Measurements from ENCODE around the gene TNFRSF6B.

Gene TNFRSF6B

DNA sequence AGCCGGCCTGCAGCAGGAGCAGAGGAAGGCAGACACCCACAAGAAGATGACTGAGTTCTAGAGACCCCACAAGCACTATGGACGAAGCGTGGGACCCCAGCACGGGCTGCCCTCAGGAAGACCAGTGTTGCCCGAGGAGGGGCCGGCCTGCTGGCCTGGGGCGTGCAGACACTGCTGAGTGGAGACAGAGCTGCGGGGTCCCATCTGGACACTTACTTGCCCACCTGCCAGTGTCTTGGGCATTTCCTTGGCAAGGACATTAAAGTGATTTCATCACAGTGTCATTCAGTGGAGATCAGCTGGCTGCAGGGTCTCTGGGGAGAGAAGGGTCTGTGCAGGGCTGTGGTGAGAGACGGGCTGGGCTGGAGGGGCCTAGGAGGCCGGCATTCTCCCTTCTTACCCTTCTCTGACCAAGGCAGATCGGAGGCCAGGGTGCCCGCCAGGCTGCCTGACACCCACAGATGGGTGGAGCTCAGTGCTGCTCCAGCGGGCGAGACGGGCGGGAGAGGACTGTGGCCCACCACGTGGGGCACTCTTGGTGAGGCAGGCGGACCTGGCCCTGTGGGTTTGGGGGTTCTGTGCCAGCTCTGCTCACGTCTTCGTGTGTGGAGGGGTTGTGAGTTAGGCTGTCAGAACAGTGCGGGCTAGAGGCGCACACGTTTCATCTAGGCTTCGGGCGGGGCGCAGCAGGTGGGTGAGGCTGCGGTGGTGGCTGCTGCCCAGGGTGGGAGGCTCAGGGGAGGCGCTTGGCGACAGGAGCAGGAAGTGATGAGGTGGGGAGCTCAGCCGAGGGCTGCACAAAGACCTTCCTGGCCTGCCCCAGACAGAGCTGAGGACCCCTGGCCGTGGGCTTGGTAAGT is 39.6 kb downstream of the TNFRSF6B start, which contains the start of gene LIME1:
TSS of gene LIME1 (plus strand) at position 806 of the 860 bp plus-strand sequence. CDS start 886 bp downstream, outside the sequence.
- DNase-seq (ENCODE audit: low read depth in 2 of 2, low spot score in 1 of 2), result peak in 1 of 2 donors; percentile 61

DNA sequence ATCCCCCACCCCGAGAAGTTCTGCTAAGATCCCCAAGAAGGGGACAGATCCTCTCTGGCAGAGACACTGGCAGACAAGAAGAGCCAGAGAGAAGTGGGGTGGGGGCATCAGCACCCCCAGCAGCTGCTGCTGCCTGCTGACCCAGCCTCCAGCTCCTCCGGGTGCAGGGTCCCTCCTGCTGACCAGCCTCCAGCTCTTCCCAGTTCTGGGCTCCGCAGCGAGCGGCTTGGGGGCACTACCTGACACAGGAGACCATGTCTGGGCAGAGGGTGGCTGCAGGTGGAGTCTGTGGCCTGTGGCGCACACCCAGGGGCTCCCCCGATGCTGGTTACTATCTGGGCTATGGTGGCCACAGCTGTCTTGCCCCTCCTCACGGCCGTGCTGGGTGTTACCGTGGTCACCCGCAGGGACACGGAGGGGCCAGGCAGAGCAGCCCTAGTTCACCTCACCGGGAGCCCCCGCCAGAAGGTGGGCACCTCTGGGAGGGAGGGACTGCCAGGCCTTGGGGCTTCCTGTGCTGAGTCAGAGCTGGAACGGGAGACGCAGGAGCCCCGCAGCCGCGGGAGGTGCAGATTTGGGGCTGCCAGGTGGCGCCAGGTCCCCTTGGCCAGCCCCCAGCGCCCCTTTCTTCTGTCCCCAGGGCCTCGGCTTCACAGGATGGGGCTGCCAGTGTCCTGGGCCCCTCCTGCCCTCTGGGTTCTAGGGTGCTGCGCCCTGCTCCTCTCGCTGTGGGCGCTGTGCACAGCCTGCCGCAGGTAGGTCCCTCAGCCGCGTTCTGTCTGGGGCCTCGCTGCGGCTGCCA is 40.6 kb downstream of the TNFRSF6B start:
- no peak for DNase-seq (ENCODE audit: low read depth in 2 of 2, low spot score in 1 of 2)

DNA sequence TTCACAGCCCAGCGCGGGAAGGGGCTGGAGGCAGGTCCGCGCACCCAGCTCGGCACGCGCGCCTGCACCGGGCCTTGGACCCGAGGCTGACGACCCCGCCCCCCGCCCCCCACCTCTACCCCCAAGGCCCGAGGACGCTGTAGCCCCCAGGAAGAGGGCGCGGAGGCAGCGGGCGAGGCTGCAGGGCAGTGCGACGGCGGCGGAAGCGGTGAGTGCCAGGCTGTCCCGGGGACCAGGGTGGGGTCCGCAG is 41.2 kb downstream of the TNFRSF6B start:
- DNase-seq (ENCODE audit: low read depth in 2 of 2, low spot score in 1 of 2), result no peak

DNA sequence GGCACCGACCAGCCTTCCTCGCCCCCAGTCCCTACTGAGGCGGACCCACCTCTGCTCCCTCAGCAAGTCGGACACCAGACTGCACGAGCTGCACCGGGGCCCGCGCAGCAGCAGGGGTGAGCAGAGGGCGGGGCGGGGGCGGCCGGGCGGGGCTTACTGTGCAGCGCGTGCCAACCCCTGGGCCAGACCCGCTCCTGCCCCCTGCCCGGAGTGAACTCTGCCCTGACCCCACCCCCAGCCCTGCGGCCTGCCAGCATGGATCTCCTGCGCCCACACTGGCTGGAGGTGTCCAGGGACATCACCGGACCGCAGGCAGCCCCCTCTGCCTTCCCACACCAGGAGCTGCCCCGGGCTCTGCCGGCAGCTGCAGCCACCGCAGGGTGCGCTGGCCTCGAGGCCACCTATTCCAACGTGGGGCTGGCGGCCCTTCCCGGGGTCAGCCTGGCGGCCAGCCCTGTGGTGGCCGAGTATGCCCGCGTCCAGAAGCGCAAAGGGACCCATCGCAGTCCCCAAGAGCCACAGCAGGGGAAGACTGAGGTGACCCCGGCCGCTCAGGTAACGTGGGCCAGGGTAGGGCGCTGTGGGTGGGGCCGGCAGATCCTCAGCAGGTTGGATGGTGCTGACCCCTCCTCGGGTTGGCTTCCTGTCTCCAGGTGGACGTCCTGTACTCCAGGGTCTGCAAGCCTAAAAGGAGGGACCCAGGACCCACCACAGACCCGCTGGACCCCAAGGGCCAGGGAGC is 41.7 kb downstream of the TNFRSF6B start:
- no peak for DNase-seq (ENCODE audit: low read depth in 2 of 2, low spot score in 1 of 2)

DNA sequence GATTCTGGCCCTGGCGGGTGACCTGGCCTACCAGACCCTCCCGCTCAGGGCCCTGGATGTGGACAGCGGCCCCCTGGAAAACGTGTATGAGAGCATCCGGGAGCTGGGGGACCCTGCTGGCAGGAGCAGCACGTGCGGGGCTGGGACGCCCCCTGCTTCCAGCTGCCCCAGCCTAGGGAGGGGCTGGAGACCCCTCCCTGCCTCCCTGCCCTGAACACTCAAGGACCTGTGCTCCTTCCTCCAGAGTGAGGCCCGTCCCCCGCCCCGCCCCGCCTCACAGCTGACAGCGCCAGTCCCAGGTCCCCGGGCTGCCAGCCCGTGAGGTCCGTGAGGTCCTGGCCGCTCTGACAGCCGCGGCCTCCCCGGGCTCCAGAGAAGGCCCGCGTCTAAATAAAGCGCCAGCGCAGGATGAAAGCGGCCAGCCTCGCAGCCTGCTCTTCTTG is 42.3 kb downstream of the TNFRSF6B start:
- no peak for DNase-seq (ENCODE audit: low read depth in 2 of 2, low spot score in 1 of 2)

DNA sequence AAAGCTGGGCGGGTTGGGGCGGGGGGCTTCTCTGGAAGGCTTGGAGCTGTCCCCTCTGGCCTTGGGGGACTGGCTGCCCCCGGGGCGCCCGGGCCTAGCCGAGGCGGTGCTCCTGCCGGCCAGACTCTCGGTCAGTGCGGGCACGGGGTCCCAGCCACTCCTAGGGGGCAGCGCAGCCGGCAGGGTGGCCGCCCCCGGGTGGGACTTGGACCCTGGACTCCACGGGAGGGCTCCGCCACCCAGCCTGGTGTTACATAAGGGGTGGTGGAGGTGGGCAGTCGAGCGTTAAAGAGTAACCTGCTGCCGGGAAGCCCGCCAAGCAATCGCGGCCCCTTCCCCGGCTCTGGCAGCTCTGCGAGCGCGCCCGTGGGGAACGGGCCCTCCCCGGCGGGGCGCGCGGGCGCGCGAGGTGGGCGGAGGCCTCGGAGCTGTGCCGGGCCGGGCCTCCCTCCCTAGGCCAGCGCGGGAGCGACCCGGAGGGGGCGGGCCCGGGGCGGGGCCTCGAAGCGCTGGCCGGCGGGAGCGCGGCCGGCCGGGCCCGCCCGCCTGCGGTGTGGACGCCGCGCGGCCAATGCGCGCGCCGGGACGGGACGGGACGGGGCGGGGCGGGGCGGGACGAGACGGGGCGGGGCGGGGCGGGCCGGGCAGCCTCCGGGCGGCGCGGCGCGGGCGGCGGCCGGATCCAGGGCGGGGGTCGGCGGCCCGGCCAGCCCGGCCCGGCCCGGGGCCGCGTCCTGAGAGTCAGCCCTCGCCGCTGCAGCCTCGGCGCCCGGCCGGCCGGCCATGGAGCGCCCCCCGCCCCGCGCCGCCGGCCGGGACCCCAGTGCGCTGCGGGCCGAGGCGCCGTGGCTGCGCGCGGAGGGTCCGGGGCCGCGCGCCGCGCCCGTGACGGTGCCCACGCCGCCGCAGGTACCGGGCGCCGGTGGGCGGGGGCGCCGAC is 42.9 kb downstream of the TNFRSF6B start, which contains the start of gene SLC2A4RG:
TSS of gene SLC2A4RG (plus strand) at position 647 of the 940 bp plus-strand sequence. CDS start at position 784, 137 bp downstream.
- no peak for DNase-seq (ENCODE audit: low read depth in 2 of 2, low spot score in 1 of 2)

DNA sequence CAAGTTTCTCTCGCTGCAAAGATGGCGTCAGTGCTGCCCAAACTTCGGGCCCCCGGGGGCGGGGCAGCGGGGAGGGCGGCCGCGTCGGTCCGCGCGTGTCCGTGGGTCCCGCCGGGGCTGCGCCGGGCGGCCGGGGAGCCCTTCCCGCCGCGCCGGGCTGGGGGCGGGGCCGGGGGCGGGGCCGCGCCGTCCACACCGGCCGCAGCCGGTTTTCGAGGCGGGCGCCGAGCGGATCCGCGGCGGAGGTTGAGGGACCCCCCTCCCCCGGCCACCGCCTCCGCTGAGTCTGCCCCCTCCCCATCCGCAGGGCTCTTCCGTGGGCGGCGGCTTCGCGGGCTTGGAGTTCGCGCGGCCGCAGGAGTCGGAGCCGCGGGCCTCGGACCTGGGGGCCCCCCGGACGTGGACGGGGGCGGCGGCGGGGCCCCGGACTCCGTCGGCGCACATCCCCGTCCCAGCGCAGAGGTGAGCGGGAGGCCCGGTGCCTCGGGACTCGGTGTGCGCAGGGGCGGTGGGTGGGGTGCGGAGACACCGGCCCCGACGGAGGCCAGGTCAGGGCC is 43.7 kb downstream of the TNFRSF6B start:
- no peak for DNase-seq (ENCODE audit: low read depth in 2 of 2, low spot score in 1 of 2)

DNA sequence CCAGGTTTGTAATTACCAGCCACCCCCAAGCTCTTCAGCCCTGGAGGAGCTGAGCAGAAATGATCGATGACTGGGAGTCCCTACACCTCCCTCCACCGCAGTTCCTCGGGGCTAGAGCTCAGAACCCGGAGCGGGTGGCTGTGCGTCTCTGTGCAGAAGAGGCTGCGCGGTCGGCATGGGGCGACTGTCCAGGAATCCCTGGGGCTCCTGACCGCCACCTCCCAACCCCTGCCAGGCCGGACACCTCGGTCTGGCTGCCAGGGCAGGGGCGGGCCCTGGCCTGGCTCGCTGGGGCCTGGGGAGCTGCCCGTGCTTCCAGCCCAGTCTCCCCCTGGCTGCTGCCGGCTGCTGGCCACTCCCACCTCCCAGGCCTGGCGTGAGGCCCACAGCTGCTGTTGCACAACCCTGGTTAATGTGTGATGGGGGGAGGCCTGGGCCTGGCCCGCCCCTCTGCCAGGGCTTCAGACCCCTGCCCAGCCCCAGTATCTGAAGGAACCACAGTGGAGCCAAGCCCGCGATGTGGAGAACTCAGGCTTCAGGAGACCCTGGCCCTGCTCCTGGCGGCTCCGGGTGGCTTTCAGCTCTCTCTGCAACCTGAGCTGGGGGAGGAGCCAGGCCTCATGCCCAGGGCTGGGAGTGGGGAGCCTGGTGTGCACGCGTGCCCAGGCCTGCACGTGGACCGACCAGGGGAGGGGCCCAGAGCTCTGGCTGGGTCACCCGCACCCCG is 44.3 kb downstream of the TNFRSF6B start:
- DNase-seq (ENCODE audit: low read depth in 2 of 2, low spot score in 1 of 2), result no peak

DNA sequence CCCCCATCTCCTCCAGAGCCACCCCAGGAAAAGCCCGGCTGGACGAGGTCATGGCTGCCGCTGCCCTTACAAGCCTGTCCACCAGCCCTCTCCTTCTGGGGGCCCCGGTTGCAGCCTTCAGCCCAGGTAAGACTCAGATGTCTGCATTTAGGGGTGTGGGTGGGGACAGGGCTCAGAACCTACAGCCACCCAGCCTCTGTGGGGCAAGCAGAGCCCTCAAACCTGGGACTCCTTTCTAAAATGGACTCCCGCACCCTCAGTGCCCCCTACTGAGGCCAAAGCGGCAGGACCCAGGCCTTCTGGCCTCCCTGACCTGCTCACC is 44.9 kb downstream of the TNFRSF6B start:
- no peak for DNase-seq (ENCODE audit: low read depth in 2 of 2, low spot score in 1 of 2)

DNA sequence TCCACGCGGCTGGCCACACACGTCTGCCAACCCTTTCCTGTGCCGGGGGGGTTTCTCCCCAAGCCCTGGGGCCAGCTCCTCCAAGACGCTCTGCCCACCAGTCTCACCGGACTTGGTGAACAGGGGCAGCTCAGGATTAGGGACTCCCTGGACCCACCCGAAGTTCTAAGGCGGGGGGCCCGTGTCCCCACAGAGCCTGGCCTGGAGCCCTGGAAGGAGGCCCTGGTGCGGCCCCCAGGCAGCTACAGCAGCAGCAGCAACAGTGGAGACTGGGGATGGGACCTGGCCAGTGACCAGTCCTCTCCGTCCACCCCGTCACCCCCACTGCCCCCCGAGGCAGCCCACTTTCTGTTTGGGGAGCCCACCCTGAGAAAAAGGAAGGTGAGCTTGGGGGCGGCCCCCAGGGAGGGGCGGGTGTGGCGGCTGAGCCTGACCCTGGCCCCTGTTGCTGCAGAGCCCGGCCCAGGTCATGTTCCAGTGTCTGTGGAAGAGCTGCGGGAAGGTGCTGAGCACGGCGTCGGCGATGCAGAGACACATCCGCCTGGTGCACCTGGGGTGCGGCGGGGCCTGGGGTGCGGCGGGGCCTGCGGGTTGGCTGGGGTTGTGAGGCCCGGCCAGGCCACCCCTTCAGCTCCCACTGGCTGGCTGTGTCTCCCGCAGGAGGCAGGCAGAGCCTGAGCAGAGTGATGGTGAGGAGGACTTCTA is 45.4 kb downstream of the TNFRSF6B start:
- DNase-seq (ENCODE audit: low read depth in 2 of 2, low spot score in 1 of 2), result no peak

DNA sequence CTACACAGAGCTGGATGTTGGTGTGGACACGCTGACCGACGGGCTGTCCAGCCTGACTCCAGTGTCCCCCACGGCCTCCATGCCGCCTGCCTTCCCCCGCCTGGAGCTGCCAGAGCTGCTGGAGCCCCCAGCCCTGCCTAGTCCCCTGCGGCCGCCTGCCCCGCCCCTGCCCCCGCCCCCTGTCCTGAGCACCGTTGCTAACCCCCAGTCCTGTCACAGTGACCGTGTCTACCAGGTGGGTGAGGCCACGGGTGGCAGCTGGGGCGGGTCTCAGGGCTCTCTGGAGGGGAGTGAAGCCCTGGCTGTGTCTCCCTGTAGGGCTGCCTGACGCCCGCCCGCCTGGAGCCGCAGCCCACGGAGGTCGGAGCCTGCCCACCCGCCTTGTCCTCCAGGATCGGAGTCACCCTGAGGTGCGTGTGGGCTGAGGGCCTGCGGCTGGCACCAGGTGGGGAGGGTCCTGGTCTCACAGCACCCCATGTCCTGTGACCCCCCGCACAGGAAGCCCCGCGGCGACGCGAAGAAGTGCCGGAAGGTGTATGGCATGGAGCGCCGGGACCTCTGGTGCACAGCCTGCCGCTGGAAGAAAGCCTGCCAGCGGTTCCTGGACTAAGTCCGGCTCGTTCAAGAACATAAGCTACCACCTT is 46.1 kb downstream of the TNFRSF6B start:
- no peak for DNase-seq (ENCODE audit: low read depth in 2 of 2, low spot score in 1 of 2)

DNA sequence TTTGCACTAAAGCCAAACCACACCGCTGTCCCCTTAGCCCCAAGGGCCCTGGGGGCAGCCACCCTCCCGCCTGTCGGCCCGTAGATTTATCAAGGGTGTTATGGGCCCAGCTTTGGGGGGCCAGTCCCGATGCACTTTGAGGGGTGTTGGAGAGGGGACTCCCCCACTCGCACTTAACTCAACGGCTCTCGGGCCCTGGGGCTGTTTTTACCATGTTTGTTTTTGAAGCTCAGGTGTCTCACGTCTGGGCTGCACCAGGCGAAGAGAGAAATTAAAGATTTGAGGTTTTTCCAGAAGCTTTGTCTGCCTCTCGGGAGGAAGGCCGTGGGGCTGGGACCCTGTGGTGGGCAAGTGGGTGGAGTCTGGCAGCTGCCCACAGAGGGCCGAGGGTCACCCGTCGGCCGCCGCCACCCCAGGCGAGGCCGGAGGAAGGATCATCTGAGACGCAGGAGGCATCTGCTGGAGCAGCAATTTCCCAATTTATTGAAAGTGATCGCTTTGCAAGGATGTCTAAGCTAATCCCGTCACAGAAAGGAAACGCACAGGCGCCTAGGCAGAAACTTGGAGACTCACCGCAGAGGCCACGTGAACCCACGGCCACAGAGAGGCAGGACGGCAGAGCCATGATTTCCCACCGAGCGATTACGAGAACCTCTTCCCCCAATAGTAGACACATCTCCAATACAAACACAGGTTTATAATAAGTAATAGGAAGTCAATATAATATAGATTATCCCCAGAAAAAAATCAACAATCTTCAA is 46.9 kb downstream of the TNFRSF6B start:
- no peak for DNase-seq (ENCODE audit: low read depth in 2 of 2, low spot score in 1 of 2)

DNA sequence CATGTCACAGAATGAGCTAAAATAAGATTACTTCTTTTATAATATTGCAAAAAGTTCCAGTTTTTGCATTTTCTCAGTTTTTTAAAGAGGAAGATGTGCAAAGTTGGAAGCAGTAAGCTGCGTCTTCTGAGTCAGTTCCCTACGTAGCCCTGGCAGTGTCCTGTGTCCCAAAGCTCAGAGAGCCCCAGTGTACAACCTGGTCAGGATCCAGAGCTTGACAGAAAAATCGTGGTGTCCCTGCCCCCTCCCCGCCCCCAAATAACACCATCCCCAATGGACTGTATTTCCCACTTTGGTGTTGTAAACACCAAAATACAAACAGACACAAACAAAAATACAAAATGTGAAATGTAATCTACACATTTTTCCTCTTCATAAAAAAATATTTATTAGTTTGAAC is 47.7 kb downstream of the TNFRSF6B start:
- no peak for DNase-seq (ENCODE audit: low read depth in 2 of 2, low spot score in 1 of 2)

DNA sequence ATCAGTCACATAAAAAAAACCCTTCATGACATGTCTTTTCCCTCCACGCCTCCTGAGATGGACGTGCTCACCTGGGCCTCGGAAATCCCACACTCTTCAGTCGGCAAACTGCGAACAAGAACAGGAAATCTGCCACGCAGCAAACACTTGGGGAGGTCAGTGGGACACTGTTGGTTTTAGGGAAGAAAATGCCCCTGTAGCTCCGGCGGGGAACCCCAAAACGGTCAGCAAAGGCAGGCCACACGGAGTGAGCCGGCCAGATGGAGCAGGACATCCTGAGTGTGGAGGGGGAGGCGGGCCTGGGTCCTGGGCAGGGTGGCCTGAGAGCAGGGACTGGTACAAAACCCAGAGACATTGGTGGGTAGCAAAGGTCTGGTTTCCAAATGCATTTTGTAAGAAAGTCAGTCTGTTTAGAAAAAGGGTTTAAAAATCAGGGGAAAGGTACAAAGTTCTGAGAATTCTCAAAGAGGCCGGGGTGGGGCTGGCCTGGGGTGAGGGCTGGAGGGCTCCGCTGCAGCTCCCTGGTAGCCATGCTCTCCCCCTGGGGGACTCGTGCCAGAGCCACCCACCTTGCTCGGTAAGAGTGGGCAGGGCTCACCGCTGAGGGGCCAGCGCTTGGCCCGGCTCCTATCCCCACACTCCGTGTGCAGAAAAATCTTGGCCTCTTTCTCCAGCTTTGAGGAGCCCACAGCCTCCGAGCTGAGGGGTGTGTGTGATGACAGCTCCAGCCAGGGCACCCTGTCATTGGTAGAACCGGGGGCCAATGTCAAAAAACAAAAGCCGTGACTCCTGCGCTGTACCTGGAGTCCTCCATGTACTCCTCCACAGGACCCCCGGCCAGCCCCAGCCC is 48.3 kb downstream of the TNFRSF6B start:
- no peak for DNase-seq (ENCODE audit: low read depth in 2 of 2, low spot score in 1 of 2)

DNA sequence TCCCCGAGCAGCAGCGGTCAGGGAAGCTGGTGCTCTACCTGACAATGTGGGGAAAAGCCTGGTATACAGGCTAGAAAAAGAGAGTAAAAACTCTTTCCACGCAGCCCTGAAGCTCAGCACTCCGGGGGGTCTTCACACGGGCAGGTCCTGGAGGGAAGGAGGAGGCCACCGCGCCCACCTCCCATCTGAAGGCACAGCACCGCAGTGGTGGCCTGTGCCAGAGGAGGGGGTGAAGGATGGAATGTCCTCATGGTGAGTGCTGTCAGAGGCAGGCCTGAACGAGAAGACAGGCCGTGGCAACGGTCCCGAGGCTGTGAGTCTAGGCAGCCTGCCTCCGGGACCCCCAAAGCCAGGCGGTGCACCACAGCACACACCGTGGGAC is 49.0 kb downstream of the TNFRSF6B start:
- no peak for DNase-seq (ENCODE audit: low read depth in 2 of 2, low spot score in 1 of 2)

DNA sequence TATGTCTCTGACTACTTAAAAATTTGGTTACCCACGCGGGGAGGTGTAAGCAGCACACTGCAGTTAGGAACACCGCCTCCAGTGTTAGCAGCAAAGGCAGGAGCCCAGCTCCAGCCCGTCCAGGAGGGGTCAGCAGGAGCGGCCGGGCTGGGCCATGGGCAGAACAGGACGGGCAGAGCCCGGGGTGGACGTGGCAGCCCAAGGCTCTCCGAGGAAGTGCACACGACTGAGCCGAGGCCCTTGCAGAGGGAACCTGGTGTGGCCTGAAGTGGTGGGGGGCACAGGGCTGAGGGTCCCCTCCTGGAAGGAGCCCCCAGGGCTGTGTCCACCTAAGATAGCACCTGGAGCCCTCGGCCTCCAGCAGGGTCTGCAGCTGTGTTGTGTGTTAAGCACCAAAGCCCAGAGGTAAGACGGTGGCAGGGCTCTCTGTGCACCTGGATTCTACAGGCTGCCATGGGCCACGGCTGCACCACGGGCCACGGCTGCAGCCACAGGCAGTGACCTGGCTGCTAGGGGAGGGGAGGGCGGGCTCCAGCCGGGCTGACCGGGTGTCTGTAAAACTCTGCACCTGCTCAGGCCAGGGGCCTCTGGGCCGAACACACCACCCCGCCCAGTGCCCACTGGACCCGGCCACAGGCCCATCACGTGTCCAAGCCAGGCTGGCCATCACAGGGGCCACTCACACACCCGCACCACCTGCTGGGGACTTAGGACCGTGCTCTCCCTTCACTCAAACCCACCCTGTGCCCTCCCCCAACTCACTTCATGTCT is 49.7 kb downstream of the TNFRSF6B start:
- DNase-seq (ENCODE audit: low read depth in 2 of 2, low spot score in 1 of 2), result no peak

All from stimulated activated CD8-positive, alpha-beta memory T cell treated with anti-CD3 and anti-CD28 coated beads, Interleukin-4, amount 100 ng/mL, for 1 hour (primary cell).